Omental fat pad (tissue), 4 donors: ENCODE measurements around the gene ELP5. TPM values are rescaled to one million over a fixed set of nuclear protein-coding genes. Genes with fewer than 3 reads are reported as not detected.

Experiments used
- ATAC-seq: fragments of 150-250 bp; one replicate; pipeline ENCODE4 v1.9.1; 2016; ENCODE audit warnings: mild to moderate bottlenecking, moderate library complexity; ENCODE audit not compliant: low FRiP score
- DNase-seq: peaks from one replicate; pipeline ENCODE4 v3.0.0-alpha.2; 2019; ENCODE audit warnings: low spot score
- CTCF ChIP-seq, 3 donors: fragments of 450-650 bp; IDR thresholded peaks; one replicate each; pipeline ENCODE4 v1.5.1; 2016 to 2017; ENCODE audit warnings: antibody characterized with exemption in 3 of 3, mild to moderate bottlenecking in 3 of 3, moderate library complexity in 2 of 3
- total RNA-seq, 4 donors: library from RNA; depleted of rRNA; stranded (reverse); fragments of >200 nt; gene quantifications; one replicate each; pipeline ENCODE4 v1.1.0, GENCODE V29; 2016

ELP5 gene
- total RNA-seq, 4 donors from 2014 or later, result 25.9 to 34.5 (median 30.1) TPM

GRCh38 chr17:7262935-7263800, 11.2 kb downstream of the ELP5 start:
- DNase-seq (no peak), ATAC-seq (peak; percentile 17)
- TF ChIP-seq CTCF (IDR thresholded peaks at IDR 0.05), result no peak

GRCh38 chr17:7263801-7264078, 11.7 kb downstream of the ELP5 start:
- no peak for TF ChIP-seq CTCF (IDR thresholded peaks at IDR 0.05)
- ATAC-seq, result no peak
- DNase-seq, result no peak

GRCh38 chr17:7266784-7267183, 14.8 kb downstream of the ELP5 start:
- ATAC-seq, result no peak
- DNase-seq, result no peak
- TF ChIP-seq CTCF (IDR thresholded peaks at IDR 0.05), result no peak

DNA sequence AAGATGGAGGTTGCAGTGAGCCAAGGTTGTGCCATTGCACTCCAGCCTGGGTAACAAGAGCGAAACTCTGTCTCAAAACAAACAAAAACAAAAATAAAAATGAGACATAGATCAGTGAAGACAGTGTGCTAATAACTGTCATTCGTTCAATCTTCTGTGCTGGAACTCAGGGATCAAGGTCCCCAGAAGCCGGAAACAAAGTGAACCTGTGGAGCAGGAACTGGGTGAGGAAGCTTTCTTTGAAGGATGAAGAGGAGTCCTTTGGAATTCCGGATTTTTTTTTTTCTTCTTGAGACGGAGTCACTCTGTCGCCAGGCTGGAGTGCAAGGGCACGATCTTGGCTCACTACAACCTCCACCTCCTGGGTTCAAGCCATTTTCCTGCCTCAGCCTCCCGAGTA, 27.4 kb downstream of the ELP5 start:
- ATAC-seq, result no peak
- no peak for TF ChIP-seq CTCF (IDR thresholded peaks at IDR 0.05)
- DNase-seq, result no peak

GRCh38 chr17:7280519-7281073, 28.6 kb downstream of the ELP5 start:
- peak in 2 of 3 donors; percentile 30 to 81 for TF ChIP-seq CTCF (IDR thresholded peaks at IDR 0.05)
- DNase-seq (peak; percentile 70), ATAC-seq (peak; percentile 82)

DNA sequence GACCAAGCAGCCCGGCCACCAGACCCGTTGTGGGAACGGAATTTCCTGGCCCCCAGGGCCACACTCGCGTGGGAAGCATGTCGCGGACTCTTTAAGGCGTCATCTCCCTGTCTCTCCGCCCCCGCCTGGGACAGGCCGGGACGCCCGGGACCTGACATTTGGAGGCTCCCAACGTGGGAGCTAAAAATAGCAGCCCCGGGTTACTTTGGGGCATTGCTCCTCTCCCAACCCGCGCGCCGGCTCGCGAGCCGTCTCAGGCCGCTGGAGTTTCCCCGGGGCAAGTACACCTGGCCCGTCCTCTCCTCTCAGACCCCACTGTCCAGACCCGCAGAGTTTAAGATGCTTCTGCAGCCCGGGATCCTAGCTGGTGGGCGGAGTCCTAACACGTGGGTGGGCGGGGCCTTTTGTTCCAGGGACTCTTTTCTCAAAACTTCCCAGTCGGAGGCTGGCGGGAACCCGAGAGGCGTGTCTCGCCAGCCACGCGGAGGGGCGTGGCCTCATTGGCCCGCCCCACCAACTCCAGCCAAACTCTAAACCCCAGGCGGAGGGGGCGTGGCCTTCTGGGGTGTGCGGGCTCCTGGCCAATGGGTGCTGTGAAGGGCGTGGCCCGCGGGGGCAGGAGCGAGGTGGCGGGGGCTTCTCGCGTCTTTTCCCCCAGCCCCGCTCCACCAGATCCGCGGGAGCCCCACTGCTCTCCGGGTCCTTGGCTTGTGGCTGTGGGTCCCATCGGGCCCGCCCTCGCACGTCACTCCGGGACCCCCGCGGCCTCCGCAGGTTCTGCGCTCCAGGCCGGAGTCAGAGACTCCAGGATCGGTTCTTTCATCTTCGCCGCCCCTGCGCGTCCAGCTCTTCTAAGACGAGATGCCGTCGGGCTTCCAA, 29.3 kb downstream of the ELP5 start, which contains the start of gene SLC2A4:
Gene SLC2A4 (plus strand): TSS at position 645 of the 879 bp plus-strand sequence. CDS start 217 bp downstream, at position 862.
- peak; percentile 90 for ATAC-seq
- DNase-seq, result peak; percentile 90
- no peak for TF ChIP-seq CTCF (IDR thresholded peaks at IDR 0.05)
